Ascending aorta (tissue), 2 donors: ENCODE measurements around the gene KCTD2. TPM values are rescaled to one million over a fixed set of nuclear protein-coding genes. Genes with fewer than 3 reads are reported as not detected.

Experiments
- DNase-seq, 2 donors: peaks; one replicate each; pipeline ENCODE4 v3.0.0-alpha.2; 2019; ENCODE audit warnings: low spot score in 2 of 2
- H3K27ac ChIP-seq, 2 donors: fragments of 200-600 bp; sonication (generic); one replicate each; pipeline ENCODE4 v1.5.1; 2016 to 2017; ENCODE audit warnings: mild to moderate bottlenecking in 1 of 2
- H3K27me3 ChIP-seq: fragments of 200-600 bp; sonication (generic); one replicate; pipeline ENCODE4 v1.5.1; 2017
- H3K36me3 ChIP-seq, 2 donors: fragments of 200-600 bp; sonication (generic); one replicate each; pipeline ENCODE4 v1.5.1; 2016
- H3K4me1 ChIP-seq, 2 donors: fragments of 200-600 bp; sonication (generic); one replicate each; pipeline ENCODE4 v1.5.1; 2016 to 2017; ENCODE audit warnings: mild to moderate bottlenecking in 1 of 2
- H3K4me3 ChIP-seq, 2 donors: fragments of 200-600 bp; sonication (generic); one replicate each; pipeline ENCODE4 v1.5.1; 2016 to 2017; ENCODE audit warnings: mild to moderate bottlenecking in 1 of 2
- H3K9me3 ChIP-seq, 2 donors: fragments of 200-600 bp; sonication (generic); one replicate each; pipeline ENCODE4 v1.5.1; 2016
- CTCF ChIP-seq, 3 experiments: fragments of 200-600 bp in 2 of 3; fragments of 450-650 bp in 1 of 3; sonication (generic) in 2 of 3; IDR thresholded peaks; one replicate each; pipeline ENCODE4 v1.5.1; 2016 to 2019; ENCODE audit warnings: antibody characterized with exemption in 3 of 3, mild to moderate bottlenecking in 1 of 3, moderate library complexity in 1 of 3
- intact Hi-C: fragments of 100-400 bp; cut with DNase I; formaldehyde crosslinking; loops from one replicate; pipeline ENCODE4 v1.15.1; 2023
- total RNA-seq: library from RNA; depleted of rRNA; stranded (reverse); fragments of >200 nt; gene quantifications from one replicate; pipeline ENCODE4 v1.1.0, GENCODE V29; 2016

KCTD2 gene
- total RNA-seq, 1 donor from 2014 or later = 31.4 TPM

DNA sequence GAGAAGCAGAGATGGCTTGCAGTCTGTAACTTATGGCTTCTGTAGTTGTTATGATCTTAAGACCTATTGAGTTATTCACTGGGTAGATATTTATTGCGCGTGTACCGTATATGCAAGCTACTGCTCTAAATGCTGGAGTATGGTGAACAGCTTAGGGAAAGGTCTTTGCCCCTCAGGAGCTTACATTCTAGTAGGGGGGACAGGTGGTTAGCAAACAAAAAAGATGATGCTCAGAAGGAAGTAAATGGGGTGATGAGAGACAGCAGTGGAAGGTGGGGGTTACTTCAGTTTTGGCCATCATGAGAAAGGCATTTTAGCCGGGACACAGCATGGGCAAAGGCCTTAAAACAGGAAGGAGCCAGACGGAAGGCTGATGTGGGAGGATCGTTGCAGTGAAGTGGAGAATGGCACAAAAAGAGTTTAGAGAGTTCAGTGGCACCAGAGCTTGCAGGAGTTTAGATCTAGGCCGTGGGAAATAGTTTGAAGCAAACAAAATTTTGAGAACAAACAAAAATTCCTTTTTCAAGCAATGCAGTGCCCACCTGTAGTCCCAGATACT is 64.8 kb downstream of the KCTD2 start:
- H3K27me3 ChIP-seq = no peaks in the 10 kb centered on the region
- H3K9me3 ChIP-seq = no peaks in the 10 kb centered on the region
- intact Hi-C loops = loop anchor here (5.0 kb wide), 1 partner anchor 160 kb away; the partner anchor contains the start of gene MIF4GD
- no peak for DNase-seq
- no peaks in the 10 kb centered on the region for H3K36me3 ChIP-seq
- no peak for TF ChIP-seq CTCF (IDR thresholded peaks at IDR 0.05)
- H3K4me3 ChIP-seq = no peak overlapping the region
- H3K27ac ChIP-seq = no peak overlapping the region
- peaks cover 3 to 30% of the 10 kb centered on the region in 2 donors for H3K4me1 ChIP-seq

DNA sequence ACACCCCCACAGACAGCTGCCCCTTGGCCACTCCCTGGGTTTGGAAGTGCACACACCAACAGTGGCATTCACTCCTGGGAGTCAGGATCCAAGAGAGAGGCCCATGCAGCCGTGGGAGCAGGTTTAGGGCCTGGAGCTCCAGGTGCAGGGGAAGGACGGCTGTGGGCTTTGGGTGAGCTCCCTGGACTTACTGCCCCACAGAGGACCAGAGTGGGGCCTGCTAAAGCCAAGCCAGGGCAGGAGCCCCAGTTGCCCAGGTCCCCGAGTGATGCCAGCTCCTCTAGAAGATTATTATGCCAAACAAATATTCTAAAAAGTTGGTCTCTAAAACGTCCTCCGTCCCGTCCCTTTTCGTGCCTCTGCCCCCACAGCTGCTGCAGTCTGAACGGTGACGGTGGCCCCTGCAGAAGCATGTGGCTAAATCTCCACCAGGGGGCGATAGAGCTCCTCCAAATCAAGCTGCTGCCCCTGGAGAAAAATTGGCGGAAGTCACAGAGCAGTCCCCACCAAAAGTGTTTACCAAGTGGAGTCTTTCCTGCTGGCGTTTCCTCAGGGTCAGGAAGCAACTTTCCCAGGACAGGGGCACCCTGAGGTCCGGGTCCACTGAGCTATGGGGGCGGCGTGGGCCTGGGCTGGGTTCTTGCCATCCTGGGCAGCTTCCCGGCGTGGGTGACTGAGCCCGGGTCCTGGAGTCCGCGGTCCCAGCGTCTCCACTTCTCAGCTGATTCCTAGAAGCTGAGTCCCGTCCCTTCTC is 67.0 kb downstream of the KCTD2 start:
- intact Hi-C loops = loop anchor here (1.0 to 5.0 kb wide), 5 partner anchors 17 to 158 kb away; partner anchors contain the start of genes MIF4GD and NT5C

GRCh38 chr17:75114552-75115314 is 67.7 kb downstream of the KCTD2 start:
- Histone ChIP-seq H3K4me3 (peak overlapping the region; percentile 45 to 70), H3K27me3 (no peaks in the 10 kb centered on the region), H3K9me3 (no peaks in the 10 kb centered on the region), H3K36me3 (peaks cover 3 to 5% of the 10 kb centered on the region in 2 donors), H3K4me1 (peaks cover 3 to 27% of the 10 kb centered on the region in 2 donors), H3K27ac (peak overlapping the region; percentile 68 to 84)
- intact Hi-C loops = loop anchor here (1.0 to 5.0 kb wide), 5 partner anchors 17 to 158 kb away; partner anchors contain the start of genes MIF4GD and NT5C
- no peak for TF ChIP-seq CTCF (IDR thresholded peaks at IDR 0.05)
- no peak for DNase-seq

More for the DNA sequence above, 67.0 kb downstream of the KCTD2 start:
- Histone ChIP-seq H3K36me3 (peaks cover 3 to 5% of the 10 kb centered on the region in 2 donors), H3K4me3 (peak overlapping the region; percentile 45 to 70), H3K9me3 (no peaks in the 10 kb centered on the region), H3K27ac (peak overlapping the region; percentile 68 to 84), H3K4me1 (peaks cover 3 to 30% of the 10 kb centered on the region in 2 donors), H3K27me3 (no peaks in the 10 kb centered on the region)
- peak; percentile 93 to 95 (median 95) for TF ChIP-seq CTCF (IDR thresholded peaks at IDR 0.05)
- DNase-seq = peak; percentile 53 to 95

Other genes with a start within 250 kb of the KCTD2 start
- not detected for gene GRIN2C, start 187.3 kb upstream of the KCTD2 start, total RNA-seq
- 93.1 TPM for gene FDXR, start 174.2 kb upstream of the KCTD2 start, total RNA-seq
- not detected for gene FADS6, start 153.6 kb upstream of the KCTD2 start, total RNA-seq
- not detected for gene USH1G, start 124.0 kb upstream of the KCTD2 start, total RNA-seq
- gene OTOP2, start 123.0 kb upstream of the KCTD2 start, total RNA-seq = not detected
- not detected for gene OTOP3, start 111.3 kb upstream of the KCTD2 start, total RNA-seq
- 103 TPM for gene HID1, start 74.5 kb upstream of the KCTD2 start, total RNA-seq
- gene CDR2L, start 59.6 kb upstream of the KCTD2 start, total RNA-seq = 54.7 TPM
- 14.5 TPM for gene MRPL58, start 34.6 kb upstream of the KCTD2 start, total RNA-seq
- 133 TPM for gene ATP5PD, start 256 bp upstream of the KCTD2 start, total RNA-seq
- gene SLC16A5, start 40.7 kb downstream of the KCTD2 start, total RNA-seq = 101 TPM
- 1.4 TPM for gene ARMC7, start 62.7 kb downstream of the KCTD2 start, total RNA-seq
- 18.3 TPM for gene NT5C, start 84.5 kb downstream of the KCTD2 start, total RNA-seq
- gene JPT1, start 107.3 kb downstream of the KCTD2 start, total RNA-seq = 23.0 TPM
- 23.9 TPM for gene SUMO2, start 135.7 kb downstream of the KCTD2 start, total RNA-seq
- 38.1 TPM for gene NUP85, start 158.5 kb downstream of the KCTD2 start, total RNA-seq
- gene GGA3, start 214.4 kb downstream of the KCTD2 start, total RNA-seq = 84.6 TPM
- 24.1 TPM for gene MRPS7, start 214.7 kb downstream of the KCTD2 start, total RNA-seq
- 32.4 TPM for gene MIF4GD, start 224.0 kb downstream of the KCTD2 start, total RNA-seq
- gene SLC25A19, start 242.2 kb downstream of the KCTD2 start, total RNA-seq = 1.3 TPM